GM19035 (cell line): Measurements from ENCODE around the gene MARS1.

Source experiments
- ATAC-seq: cut with Tn5 transposase; IDR thresholded peaks from one replicate; pipeline ENCODE4 v1.9.1; 2021; ENCODE audit not compliant: unreplicated experiment

MARS1 gene

DNA sequence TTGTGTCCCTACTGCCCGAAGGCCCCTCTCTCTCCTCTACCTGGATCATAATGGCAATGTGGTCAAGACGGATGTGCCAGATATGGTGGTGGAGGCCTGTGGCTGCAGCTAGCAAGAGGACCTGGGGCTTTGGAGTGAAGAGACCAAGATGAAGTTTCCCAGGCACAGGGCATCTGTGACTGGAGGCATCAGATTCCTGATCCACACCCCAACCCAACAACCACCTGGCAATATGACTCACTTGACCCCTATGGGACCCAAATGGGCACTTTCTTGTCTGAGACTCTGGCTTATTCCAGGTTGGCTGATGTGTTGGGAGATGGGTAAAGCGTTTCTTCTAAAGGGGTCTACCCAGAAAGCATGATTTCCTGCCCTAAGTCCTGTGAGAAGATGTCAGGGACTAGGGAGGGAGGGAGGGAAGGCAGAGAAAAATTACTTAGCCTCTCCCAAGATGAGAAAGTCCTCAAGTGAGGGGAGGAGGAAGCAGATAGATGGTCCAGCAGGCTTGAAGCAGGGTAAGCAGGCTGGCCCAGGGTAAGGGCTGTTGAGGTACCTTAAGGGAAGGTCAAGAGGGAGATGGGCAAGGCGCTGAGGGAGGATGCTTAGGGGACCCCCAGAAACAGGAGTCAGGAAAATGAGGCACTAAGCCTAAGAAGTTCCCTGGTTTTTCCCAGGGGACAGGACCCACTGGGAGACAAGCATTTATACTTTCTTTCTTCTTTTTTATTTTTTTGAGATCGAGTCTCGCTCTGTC lies 31.0 kb upstream of the MARS1 start:
- ATAC-seq, result no peak

DNA sequence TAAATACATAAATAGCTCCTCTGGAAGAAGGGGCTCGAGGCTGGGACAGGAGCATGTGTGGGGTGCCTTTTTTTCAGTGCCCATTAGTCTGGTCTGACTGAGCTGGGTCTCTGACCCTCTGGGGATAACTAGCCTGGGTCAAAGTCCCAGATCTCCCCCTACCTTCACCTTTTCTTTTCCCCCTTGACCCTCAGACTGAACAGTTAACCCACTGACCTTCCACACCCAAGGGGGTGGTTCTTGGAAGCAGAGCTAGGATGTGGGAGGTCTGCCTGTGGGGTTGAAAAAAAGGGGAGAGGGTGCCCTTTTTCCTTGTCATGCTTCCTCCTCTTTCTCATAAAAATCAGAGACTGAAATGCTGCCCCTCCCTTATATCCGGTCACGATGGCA lies 29.2 kb upstream of the MARS1 start:
- no peak for ATAC-seq

DNA sequence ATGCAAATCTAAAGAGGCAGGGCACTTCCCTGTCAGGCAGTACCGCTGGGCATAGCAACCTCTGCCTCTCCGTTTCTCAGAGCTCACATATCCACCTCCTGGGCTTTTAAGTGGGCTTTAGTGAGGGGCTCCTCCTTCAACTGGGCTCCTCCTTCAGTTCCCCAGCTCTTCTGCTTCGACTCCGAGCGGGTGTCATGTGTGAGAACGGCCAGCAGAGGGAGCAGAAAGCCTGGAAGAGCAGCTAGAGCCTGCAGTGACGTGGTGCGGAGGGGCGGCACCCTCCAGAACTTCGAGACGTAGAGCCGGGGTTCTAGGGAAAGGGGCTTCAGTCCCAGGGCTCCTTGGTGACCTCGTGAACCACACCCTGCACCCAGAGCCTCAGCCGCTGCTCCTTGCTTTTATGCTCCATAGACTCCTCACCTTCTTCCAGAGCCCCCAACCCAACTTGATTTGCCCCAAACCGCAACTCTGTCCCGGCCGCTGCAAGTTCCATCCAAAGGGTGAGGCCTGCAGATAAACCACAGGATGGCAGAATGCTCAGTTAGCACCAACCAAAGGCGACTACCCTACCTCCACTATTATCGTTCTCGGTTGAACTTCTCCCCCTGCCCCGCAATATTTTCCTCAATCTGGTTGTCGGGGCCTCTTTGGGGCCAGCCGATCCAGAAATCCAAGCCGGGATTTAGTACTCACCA lies 28.7 kb upstream of the MARS1 start:
- ATAC-seq, result peak; percentile 68

DNA sequence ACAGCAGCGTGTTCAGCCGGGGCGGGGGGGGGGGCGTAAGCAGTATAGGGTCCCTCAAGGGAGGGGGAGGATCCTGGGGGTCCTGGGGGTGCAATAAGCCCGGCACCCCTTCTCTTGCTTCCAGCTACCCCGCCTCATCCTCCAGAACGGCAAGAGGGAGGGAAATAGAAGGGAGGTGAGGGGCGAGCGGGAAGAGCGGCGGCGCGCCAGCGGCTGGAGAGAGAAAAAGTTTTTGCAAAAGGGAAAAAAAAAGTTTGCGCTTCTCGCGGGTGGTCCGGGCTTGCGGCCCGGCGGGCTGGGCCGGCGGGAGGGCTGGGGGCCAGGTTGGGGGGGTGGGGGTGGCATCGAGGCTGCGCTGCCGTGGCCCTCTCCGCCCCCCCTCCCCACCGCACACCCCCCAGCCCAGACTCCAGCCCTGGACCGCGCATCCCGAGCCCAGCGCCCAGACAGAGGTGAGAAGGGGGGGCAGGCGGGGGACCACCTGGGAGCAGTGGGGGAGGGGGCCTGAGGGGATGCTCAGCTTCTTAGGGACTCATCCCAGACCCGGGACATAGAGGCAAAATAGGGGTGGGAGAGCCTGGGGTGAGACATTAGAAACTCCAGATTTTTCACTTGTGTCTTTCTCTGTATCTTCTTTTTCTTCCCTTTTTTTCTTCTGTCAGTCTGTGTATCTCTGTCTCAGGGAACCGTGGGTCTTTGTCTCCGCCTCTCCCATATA lies 28.0 kb upstream of the MARS1 start, which contains the start of gene GLI1:
GLI1 (plus strand) TSS at position 36 of the 718 bp plus-strand sequence. CDS start 3,907 bp downstream, outside the sequence.
- ATAC-seq, result peak; percentile 3

DNA sequence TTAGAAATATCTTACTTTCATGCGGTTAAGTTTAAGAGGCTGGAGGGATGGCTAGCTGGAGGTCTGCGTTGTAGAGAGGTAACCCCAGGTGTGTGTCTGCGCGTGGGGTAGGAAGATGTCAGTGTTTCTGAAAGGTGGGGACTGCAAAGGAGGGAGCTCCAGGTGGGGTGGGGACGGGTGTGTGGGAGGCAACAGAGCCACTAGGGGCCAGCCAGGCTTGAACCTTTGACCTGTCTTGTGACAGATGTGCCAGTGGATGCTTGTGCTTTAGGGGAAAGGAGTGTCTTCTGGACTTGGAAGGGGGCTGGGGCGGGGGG lies 27.4 kb upstream of the MARS1 start:
- no peak for ATAC-seq

DNA sequence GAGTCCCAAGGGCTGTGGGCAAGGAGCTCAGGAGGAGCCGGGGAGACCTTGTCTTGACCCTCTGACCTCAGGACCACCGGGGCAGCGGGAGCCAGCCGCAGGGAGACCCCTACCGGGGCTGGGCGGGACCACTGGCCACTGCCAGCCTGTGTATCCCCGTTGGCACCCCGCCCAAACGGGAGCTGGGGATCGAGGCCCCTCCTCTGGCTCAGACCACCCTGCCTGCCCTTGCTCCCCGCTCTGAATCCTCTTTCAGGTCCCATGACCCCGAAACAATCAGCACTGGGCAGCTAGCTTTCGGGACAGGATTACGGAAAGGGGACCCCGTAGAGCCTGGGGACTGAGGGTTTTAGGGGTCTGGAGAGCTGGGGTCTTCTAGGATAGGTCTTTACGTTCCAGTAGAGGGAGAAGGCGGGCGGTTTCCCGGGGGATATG lies 27.0 kb upstream of the MARS1 start:
- ATAC-seq, result no peak

DNA sequence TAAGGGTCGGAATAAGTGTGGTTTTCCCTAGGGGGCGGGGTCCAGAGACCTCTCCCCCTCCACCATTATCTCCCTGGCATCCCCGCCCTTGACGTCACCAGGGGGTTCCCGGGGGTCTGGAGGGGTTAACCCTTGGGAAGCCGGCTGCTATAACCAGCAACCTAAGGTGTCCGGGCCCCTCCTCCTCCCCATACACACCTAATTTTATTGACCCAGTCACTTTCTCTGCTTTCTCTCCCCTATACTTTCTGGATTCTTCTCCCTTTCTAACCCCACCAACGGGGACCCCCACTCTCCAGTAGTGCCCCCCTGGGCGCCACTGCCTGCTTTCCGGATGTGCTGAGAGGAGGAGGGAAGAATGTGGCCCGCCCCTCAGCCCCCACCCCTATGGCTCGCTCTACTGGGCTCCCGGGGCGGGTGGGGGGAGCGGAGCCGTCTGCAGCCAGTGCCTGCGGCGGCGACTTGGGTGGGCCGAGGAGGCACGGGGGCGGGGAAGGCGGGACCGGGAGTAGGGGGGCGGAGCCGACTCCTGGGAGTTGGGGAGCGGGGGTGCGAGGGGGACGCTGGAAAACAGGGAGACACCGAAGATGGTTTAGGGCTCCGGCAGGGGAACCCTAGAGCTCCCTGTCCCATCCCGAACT lies 26.5 kb upstream of the MARS1 start:
- ATAC-seq, result no peak

DNA sequence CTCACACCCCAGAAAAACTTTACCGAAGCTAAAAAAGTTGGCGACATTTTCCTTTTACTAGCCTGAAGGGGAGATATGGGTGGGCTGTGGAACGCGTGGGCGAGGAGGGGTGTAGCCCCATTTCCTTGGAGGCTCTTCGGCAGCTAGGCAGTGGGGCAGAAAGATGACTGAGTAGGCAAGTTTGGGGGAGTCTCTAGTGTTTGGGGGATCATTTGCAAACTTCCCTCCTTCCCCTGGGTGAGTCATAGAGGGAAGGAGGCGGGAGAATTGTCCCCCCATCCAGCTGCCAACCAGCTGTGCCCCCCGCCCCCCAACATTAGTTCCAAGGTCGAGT lies 26.0 kb upstream of the MARS1 start:
- ATAC-seq, result no peak

DNA sequence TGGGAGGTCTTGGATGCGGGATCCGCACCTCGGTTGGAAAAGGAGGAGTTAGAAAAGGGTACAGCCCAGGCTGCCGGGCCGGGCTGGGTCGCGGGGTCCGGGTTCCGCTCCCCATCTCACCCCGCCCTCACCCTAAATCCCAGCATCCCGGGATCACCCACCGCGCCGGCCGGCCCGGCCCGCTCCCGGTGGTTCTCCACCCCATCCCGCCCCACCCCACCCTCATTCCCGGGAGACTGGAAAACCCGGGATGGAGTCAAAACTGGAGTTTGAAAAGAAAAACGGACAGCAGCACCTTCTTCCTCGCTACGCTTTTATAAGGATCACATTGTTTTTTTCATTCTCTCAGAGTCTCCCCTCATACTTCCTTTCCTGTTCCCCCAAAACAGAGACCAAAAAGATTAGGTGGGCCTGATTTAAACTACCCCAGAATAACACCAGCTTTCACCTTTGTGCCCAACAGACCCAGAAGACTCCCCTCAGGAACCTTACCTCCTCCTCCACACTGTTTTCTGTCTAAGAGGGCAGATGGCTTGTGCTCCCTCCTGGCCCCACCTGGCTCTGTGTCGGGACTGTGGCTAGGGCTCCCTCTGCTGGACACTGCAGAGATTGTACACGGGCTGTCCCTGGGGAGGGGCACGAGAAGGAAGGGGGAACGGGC lies 25.5 kb upstream of the MARS1 start:
- peak; percentile 72 for ATAC-seq

DNA sequence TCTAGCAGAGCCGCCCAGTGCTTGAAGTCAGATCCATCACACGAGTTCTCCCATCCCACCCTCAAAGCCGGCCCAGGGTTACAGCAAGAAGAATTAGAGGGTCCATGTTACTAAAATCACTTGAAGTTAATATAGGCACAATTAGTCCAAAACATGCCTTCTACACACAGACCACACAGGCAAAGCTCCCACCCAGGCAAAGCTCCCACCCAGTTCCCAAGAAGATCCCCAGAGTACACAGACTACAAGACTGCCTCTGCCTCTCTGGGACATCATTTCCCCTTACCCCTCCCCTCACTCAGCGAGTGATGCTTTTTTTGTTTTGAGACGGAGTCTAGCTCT lies 25.0 kb upstream of the MARS1 start:
- ATAC-seq, result no peak

DNA sequence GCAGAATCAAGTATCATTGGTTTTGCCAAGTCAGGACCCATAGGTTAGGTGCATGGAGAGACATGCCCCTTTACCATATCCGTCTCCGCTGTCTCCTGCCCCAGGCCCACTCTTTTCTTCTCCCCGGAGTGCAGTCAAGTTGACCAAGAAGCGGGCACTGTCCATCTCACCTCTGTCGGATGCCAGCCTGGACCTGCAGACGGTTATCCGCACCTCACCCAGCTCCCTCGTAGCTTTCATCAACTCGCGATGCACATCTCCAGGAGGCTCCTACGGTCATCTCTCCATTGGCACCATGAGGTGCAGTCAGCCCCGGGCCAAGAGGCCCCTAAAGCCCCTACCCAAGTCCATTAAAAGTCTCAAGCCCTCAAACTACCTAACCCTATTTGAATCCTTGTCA lies 23.3 kb upstream of the MARS1 start:
- ATAC-seq, result no peak

DNA sequence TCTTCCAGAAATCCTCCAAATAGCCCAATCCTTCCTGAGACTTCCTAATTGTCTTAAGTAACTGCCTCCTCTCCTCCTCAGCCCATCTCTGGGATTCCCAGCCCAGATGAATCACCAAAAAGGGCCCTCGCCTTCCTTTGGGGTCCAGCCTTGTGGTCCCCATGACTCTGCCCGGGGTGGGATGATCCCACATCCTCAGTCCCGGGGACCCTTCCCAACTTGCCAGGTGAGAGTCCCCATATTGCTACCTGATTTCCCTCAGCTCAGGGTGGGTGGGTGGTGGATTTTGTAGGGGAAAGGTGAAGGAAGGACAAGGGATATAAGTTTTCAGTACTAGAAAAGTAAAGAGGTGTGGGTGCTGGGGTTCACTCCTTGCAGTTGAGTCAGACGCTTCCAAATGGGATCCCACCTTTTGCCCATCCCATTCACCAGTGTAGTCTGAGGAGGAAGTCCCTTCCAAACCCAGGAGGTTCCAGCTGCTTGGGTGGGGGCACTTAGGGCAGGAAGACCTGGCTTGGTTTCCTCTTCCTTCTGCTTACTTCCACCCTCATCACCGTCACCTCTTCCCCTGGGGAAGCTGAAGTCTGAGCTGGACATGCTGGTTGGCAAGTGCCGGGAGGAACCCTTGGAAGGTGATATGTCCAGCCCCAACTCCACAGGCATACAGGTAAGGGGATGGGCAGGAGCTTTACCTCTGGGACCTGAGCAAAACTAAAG lies 22.7 kb upstream of the MARS1 start:
- ATAC-seq, result no peak

DNA sequence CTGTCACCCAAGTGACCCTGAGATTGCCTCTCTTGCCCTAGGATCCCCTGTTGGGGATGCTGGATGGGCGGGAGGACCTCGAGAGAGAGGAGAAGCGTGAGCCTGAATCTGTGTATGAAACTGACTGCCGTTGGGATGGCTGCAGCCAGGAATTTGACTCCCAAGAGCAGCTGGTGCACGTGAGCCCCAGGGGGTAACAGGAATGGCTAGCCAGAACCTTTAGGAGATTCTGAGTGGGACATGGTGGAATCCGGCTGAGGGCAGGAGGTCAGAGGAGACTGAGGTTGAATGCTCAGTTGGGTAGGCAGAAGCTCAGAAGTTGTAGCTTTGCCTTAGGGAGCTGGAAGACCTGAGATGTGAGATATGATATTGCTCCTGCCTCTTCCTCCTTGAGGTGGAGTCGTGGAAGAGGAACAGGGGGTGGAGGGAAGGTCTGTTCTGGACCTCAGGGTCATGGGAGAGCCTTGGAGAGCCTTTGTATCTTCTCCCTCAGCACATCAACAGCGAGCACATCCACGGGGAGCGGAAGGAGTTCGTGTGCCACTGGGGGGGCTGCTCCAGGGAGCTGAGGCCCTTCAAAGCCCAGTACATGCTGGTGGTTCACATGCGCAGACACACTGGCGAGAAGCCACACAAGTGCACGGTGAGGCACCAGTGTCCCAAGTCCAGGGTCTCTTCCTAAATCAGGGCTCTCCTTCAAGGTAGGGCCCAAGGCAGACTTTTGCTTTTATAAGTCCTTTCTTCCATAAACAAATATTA lies 21.9 kb upstream of the MARS1 start:
- ATAC-seq, result no peak

DNA sequence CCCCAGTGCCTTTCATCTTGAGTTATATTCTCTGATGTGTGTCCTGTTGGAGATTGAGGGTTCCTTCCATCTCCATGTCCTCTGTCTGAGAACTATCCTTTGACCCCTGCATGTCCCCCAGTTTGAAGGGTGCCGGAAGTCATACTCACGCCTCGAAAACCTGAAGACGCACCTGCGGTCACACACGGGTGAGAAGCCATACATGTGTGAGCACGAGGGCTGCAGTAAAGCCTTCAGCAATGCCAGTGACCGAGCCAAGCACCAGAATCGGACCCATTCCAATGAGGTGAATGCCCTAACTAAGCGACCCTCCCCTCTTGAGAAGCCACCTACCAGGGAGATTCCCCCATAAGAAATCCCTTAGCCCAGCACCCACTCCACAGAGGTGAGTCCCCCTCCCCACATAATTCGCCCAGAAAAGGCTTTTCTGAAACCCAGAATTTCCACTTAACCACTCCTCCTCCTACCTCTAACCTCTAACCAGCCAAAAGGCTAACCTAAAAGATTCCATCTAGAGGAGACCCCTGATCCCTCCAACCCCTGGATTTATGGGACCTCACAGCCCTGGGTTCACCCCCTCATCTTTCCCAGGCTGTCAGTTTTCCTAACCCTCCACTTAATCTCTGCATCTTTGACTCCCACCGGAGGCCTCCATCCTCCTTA lies 20.5 kb upstream of the MARS1 start:
- ATAC-seq, result no peak

DNA sequence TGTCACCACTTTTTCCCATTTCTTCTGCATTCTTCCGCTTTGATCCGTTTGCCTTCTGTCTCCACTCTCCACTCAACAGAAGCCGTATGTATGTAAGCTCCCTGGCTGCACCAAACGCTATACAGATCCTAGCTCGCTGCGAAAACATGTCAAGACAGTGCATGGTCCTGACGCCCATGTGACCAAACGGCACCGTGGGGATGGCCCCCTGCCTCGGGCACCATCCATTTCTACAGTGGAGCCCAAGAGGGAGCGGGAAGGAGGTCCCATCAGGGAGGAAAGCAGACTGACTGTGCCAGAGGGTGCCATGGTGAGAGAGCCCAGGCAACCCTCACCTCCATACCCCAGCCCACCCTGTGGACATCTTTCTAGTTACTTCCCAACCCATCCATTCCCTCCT lies 20.0 kb upstream of the MARS1 start:
- no peak for ATAC-seq

DNA sequence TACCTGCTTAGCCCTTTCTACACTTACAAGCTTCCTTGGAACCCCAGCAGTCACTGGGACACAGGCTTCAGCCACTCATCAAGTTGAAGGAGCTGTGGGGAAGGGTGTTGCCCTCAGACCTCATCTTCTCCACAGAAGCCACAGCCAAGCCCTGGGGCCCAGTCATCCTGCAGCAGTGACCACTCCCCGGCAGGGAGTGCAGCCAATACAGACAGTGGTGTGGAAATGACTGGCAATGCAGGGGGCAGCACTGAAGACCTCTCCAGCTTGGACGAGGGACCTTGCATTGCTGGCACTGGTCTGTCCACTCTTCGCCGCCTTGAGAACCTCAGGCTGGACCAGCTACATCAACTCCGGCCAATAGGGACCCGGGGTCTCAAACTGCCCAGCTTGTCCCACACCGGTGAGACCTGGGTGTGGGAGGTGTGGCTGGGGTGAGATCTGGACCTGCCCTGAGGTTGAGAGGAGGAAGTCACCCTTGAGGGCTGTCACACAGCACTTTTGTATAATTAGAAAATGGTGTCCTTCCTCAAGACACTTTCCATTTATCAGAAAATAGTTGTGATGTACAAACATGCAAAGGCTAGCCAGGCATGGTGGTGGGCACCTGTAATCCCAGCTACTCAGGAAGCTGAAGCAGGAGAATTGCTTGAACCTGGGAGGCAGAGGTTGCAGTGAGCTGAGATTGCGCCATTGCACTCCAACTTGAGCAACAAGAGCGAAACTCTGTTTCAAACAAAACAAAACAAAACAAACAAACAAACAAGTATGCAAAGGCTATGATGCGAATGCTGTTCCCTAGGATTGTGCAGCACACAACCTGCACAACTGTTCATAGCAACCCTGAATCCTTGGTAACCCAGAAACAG lies 18.3 kb upstream of the MARS1 start:
- no peak for ATAC-seq

DNA sequence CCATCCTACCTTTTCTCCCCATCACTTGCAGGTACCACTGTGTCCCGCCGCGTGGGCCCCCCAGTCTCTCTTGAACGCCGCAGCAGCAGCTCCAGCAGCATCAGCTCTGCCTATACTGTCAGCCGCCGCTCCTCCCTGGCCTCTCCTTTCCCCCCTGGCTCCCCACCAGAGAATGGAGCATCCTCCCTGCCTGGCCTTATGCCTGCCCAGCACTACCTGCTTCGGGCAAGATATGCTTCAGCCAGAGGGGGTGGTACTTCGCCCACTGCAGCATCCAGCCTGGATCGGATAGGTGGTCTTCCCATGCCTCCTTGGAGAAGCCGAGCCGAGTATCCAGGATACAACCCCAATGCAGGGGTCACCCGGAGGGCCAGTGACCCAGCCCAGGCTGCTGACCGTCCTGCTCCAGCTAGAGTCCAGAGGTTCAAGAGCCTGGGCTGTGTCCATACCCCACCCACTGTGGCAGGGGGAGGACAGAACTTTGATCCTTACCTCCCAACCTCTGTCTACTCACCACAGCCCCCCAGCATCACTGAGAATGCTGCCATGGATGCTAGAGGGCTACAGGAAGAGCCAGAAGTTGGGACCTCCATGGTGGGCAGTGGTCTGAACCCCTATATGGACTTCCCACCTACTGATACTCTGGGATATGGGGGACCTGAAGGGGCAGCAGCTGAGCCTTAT lies 17.4 kb upstream of the MARS1 start:
- no peak for ATAC-seq
